Stimulated activated effector memory CD8-positive, alpha-beta T cell treated with anti-CD3 and anti-CD28 coated beads, Interleukin-12 subunit alpha, Interleukin-12 subunit beta, amount 100 ng/mL, for 72 hours (primary cell): ENCODE measurements around the gene PEX14.
A peak's percentile ranks its signal among the peaks of the same experiment; 100 is the strongest.

ENCODE experiments used
- ATAC-seq: fragments of 150-1000 bp; cut with Tn5 transposase; 2 replicates; pipeline ENCODE4 v1.10.0; 2021
- DNase-seq, 2 donors: peaks; one replicate each; pipeline ENCODE4 v3.0.0; 2021 to 2022; ENCODE audit warnings: low spot score in 2 of 2
- H3K27ac Mint-ChIP-seq: one replicate; pipeline ENCODE4 v1.8.0; 2022; ENCODE audit warnings: mild to moderate bottlenecking, mixed read lengths
- H3K36me3 Mint-ChIP-seq: one replicate; pipeline ENCODE4 v1.8.0; 2022; ENCODE audit warnings: mild to moderate bottlenecking, mixed read lengths
- H3K4me1 Mint-ChIP-seq: one replicate; pipeline ENCODE4 v1.8.0; 2022; ENCODE audit warnings: mixed read lengths
- H3K4me3 Mint-ChIP-seq: one replicate; pipeline ENCODE4 v1.8.0; 2022; ENCODE audit warnings: mild to moderate bottlenecking, mixed read lengths
- H3K9me3 Mint-ChIP-seq: one replicate; pipeline ENCODE4 v1.8.0; 2022; ENCODE audit warnings: mixed read lengths

The PEX14 gene

GRCh38 chr1:10634428-10635084, 159.8 kb downstream of the PEX14 start:
- H3K36me3 Mint-ChIP-seq: peaks cover 11% of the 10 kb centered on the region
- no peak for DNase-seq

GRCh38 chr1:10635085-10635896, 160.5 kb downstream of the PEX14 start:
- Mint-ChIP-seq H3K9me3 (no peaks in the 10 kb centered on the region), H3K27ac (no peak overlapping the region), H3K4me1 (no peaks in the 10 kb centered on the region), H3K36me3 (peaks cover 9% of the 10 kb centered on the region), H3K4me3 (no peak overlapping the region)
- ATAC-seq (no peak), DNase-seq (no peak)

More at GRCh38 chr1:10634428-10635084, 159.8 kb downstream of the PEX14 start:
- no peak for ATAC-seq
- Mint-ChIP-seq H3K27ac (no peak overlapping the region), H3K4me3 (no peak overlapping the region), H3K4me1 (no peaks in the 10 kb centered on the region), H3K9me3 (no peaks in the 10 kb centered on the region)

GRCh38 chr1:10635992-10636391, 161.2 kb downstream of the PEX14 start:
- DNase-seq (no peak), ATAC-seq (no peak)
- Mint-ChIP-seq H3K27ac (no peak overlapping the region), H3K36me3 (peaks cover 6% of the 10 kb centered on the region), H3K4me1 (no peaks in the 10 kb centered on the region), H3K9me3 (no peaks in the 10 kb centered on the region), H3K4me3 (no peak overlapping the region)

- Mint-ChIP-seq H3K36me3 (peaks cover 6% of the 10 kb centered on the region), H3K9me3 (no peaks in the 10 kb centered on the region), H3K4me3 (no peak overlapping the region), H3K27ac (no peak overlapping the region), H3K4me1 (no peaks in the 10 kb centered on the region)
- DNase-seq: no peak
- no peak for ATAC-seq
These were observed 162.7 kb downstream of the PEX14 start for GRCh38 chr1:10637400-10637799.

- Mint-ChIP-seq H3K4me3 (no peak overlapping the region), H3K27ac (no peak overlapping the region), H3K9me3 (no peaks in the 10 kb centered on the region), H3K4me1 (no peaks in the 10 kb centered on the region), H3K36me3 (peaks cover 6% of the 10 kb centered on the region)
- ATAC-seq (peak; percentile 39), DNase-seq (no peak)
These were observed 163.2 kb downstream of the PEX14 start for GRCh38 chr1:10637834-10638558.

- Mint-ChIP-seq H3K9me3 (no peaks in the 10 kb centered on the region), H3K36me3 (peaks cover 6% of the 10 kb centered on the region), H3K4me1 (no peaks in the 10 kb centered on the region), H3K4me3 (no peak overlapping the region), H3K27ac (no peak overlapping the region)
- DNase-seq: no peak
- peak; percentile 5 for ATAC-seq
These were observed 163.8 kb downstream of the PEX14 start for GRCh38 chr1:10638559-10639005.

- no peak for DNase-seq
- H3K4me1 Mint-ChIP-seq: no peaks in the 10 kb centered on the region
- H3K9me3 Mint-ChIP-seq: no peaks in the 10 kb centered on the region
- H3K36me3 Mint-ChIP-seq: peaks cover 6% of the 10 kb centered on the region
- no peak overlapping the region for H3K4me3 Mint-ChIP-seq
- no peak overlapping the region for H3K27ac Mint-ChIP-seq
- ATAC-seq: no peak
These were observed 164.4 kb downstream of the PEX14 start for GRCh38 chr1:10639011-10639774.

- Mint-ChIP-seq H3K9me3 (no peaks in the 10 kb centered on the region), H3K36me3 (peaks cover 6% of the 10 kb centered on the region), H3K4me1 (no peaks in the 10 kb centered on the region), H3K27ac (no peak overlapping the region), H3K4me3 (no peak overlapping the region)
- ATAC-seq: no peak
- DNase-seq: no peak
These were observed 165.2 kb downstream of the PEX14 start for GRCh38 chr1:10639775-10640578.

- H3K4me1 Mint-ChIP-seq: no peaks in the 10 kb centered on the region
- ATAC-seq (no peak), DNase-seq (no peak)
- H3K4me3 Mint-ChIP-seq: no peak overlapping the region
- no peaks in the 10 kb centered on the region for H3K36me3 Mint-ChIP-seq
- peak overlapping the region; percentile 43 for H3K27ac Mint-ChIP-seq
- no peaks in the 10 kb centered on the region for H3K9me3 Mint-ChIP-seq
These were observed 166.2 kb downstream of the PEX14 start for GRCh38 chr1:10640843-10641553.

GRCh38 chr1:10641976-10642375, 167.2 kb downstream of the PEX14 start:
- Mint-ChIP-seq H3K4me3 (no peak overlapping the region), H3K4me1 (no peaks in the 10 kb centered on the region), H3K9me3 (no peaks in the 10 kb centered on the region), H3K36me3 (no peaks in the 10 kb centered on the region), H3K27ac (peak overlapping the region; percentile 43)
- no peak for DNase-seq
- ATAC-seq: no peak

GRCh38 chr1:10642403-10643080, 167.8 kb downstream of the PEX14 start:
- H3K36me3 Mint-ChIP-seq: no peaks in the 10 kb centered on the region
- no peak overlapping the region for H3K27ac Mint-ChIP-seq
- no peaks in the 10 kb centered on the region for H3K9me3 Mint-ChIP-seq
- DNase-seq: no peak
- H3K4me3 Mint-ChIP-seq: no peak overlapping the region
- no peaks in the 10 kb centered on the region for H3K4me1 Mint-ChIP-seq
- ATAC-seq: no peak

- no peaks in the 10 kb centered on the region for H3K4me1 Mint-ChIP-seq
- DNase-seq: no peak
- ATAC-seq: no peak
- H3K9me3 Mint-ChIP-seq: no peaks in the 10 kb centered on the region
- H3K36me3 Mint-ChIP-seq: no peaks in the 10 kb centered on the region
- H3K4me3 Mint-ChIP-seq: no peak overlapping the region
- no peak overlapping the region for H3K27ac Mint-ChIP-seq
These were observed 169.0 kb downstream of the PEX14 start for GRCh38 chr1:10643607-10644306.
